ENCODE data around the gene SLC2A4RG.

DNA sequence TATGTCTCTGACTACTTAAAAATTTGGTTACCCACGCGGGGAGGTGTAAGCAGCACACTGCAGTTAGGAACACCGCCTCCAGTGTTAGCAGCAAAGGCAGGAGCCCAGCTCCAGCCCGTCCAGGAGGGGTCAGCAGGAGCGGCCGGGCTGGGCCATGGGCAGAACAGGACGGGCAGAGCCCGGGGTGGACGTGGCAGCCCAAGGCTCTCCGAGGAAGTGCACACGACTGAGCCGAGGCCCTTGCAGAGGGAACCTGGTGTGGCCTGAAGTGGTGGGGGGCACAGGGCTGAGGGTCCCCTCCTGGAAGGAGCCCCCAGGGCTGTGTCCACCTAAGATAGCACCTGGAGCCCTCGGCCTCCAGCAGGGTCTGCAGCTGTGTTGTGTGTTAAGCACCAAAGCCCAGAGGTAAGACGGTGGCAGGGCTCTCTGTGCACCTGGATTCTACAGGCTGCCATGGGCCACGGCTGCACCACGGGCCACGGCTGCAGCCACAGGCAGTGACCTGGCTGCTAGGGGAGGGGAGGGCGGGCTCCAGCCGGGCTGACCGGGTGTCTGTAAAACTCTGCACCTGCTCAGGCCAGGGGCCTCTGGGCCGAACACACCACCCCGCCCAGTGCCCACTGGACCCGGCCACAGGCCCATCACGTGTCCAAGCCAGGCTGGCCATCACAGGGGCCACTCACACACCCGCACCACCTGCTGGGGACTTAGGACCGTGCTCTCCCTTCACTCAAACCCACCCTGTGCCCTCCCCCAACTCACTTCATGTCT, 6.6 kb downstream of the SLC2A4RG start:
- TF ChIP-seq CTCF (IDR thresholded peaks at IDR 0.05; ENCODE audit: insufficient read depth, low read depth, low read length) (no peak), EZH2 (IDR thresholded peaks at IDR 0.05; ENCODE audit: insufficient read depth, low read length) (no peak)
